Skeletal muscle satellite cell (primary cell): Measurements from ENCODE around the gene DUS4L.
A peak's percentile ranks its signal among the peaks of the same experiment; 100 is the strongest.

Experiments
- H3K27me3 ChIP-seq: 2 replicates; pipeline ENCODE4 v1.7.0; 2013; ENCODE audit warnings: low read length; ENCODE audit not compliant: control insufficient read depth, insufficient read depth
- H3K36me3 ChIP-seq: 2 replicates; pipeline ENCODE4 v1.7.0; 2013; ENCODE audit warnings: mild to moderate bottlenecking, control low read depth, low read length; ENCODE audit not compliant: insufficient read depth
- H3K4me1 ChIP-seq: 2 replicates; pipeline ENCODE4 v1.7.0; 2013; ENCODE audit warnings: low read length; ENCODE audit not compliant: control insufficient read depth, insufficient read depth
- H3K4me2 ChIP-seq: 2 replicates; pipeline ENCODE4 v1.7.0; 2013; ENCODE audit warnings: mild to moderate bottlenecking, low read length
- H3K4me3 ChIP-seq: 2 replicates; pipeline ENCODE4 v1.7.0; 2013; ENCODE audit warnings: low read length
- H3K9ac ChIP-seq: 2 replicates; pipeline ENCODE4 v1.7.0; 2013; ENCODE audit warnings: mild to moderate bottlenecking, low read depth, low read length, moderate library complexity
- H3K9me3 ChIP-seq: replicated peaks from 2 replicates; pipeline ENCODE4 v1.7.0; 2013; ENCODE audit warnings: mild to moderate bottlenecking, control low read depth, low read length

The DUS4L gene

GRCh38 chr7:107555893-107556292 is 7.9 kb upstream of the DUS4L start:
- no peaks in the 10 kb centered on the region for H3K27me3 ChIP-seq
- no peak overlapping the region for H3K4me2 ChIP-seq
- H3K4me3 ChIP-seq, result no peak overlapping the region
- H3K9ac ChIP-seq, result no peak overlapping the region
- H3K9me3 ChIP-seq, result no peaks in the 10 kb centered on the region
- H3K4me1 ChIP-seq, result peaks cover 16% of the 10 kb centered on the region
- peaks cover 12% of the 10 kb centered on the region for H3K36me3 ChIP-seq

GRCh38 chr7:107559864-107560263 is 3.9 kb upstream of the DUS4L start:
- no peak overlapping the region for H3K4me3 ChIP-seq
- H3K4me2 ChIP-seq, result peak overlapping the region; percentile 38
- peaks cover 26% of the 10 kb centered on the region for H3K4me1 ChIP-seq
- peaks cover 7% of the 10 kb centered on the region for H3K36me3 ChIP-seq
- H3K27me3 ChIP-seq, result no peaks in the 10 kb centered on the region
- H3K9ac ChIP-seq, result no peak overlapping the region
- no peaks in the 10 kb centered on the region for H3K9me3 ChIP-seq

GRCh38 chr7:107560898-107561516 is 2.8 kb upstream of the DUS4L start:
- Histone ChIP-seq H3K9me3 (no peaks in the 10 kb centered on the region), H3K4me3 (no peak overlapping the region), H3K4me1 (peaks cover 32% of the 10 kb centered on the region), H3K27me3 (no peaks in the 10 kb centered on the region), H3K36me3 (peaks cover 7% of the 10 kb centered on the region), H3K9ac (no peak overlapping the region), H3K4me2 (peak overlapping the region; percentile 10)

GRCh38 chr7:107563081-107563774 is 543 bp upstream of the DUS4L start:
- Histone ChIP-seq H3K4me2 (peak overlapping the region; percentile 83), H3K4me3 (peak overlapping the region; percentile 99), H3K9ac (peak overlapping the region; percentile 94), H3K4me1 (peaks cover 32% of the 10 kb centered on the region), H3K27me3 (no peaks in the 10 kb centered on the region), H3K36me3 (no peaks in the 10 kb centered on the region), H3K9me3 (no peaks in the 10 kb centered on the region)

GRCh38 chr7:107564553-107565298 is 955 bp downstream of the DUS4L start:
- peak overlapping the region; percentile 83 for H3K4me2 ChIP-seq
- no peaks in the 10 kb centered on the region for H3K36me3 ChIP-seq
- H3K9ac ChIP-seq, result peak overlapping the region; percentile 94
- no peaks in the 10 kb centered on the region for H3K9me3 ChIP-seq
- peak overlapping the region; percentile 99 for H3K4me3 ChIP-seq
- H3K27me3 ChIP-seq, result no peaks in the 10 kb centered on the region
- peaks cover 28% of the 10 kb centered on the region for H3K4me1 ChIP-seq

GRCh38 chr7:107570298-107570697 is 6.5 kb downstream of the DUS4L start:
- H3K4me1 ChIP-seq, result peaks cover 2% of the 10 kb centered on the region
- no peak overlapping the region for H3K9ac ChIP-seq
- no peak overlapping the region for H3K4me2 ChIP-seq
- no peak overlapping the region for H3K4me3 ChIP-seq
- no peaks in the 10 kb centered on the region for H3K9me3 ChIP-seq
- peaks cover 5% of the 10 kb centered on the region for H3K36me3 ChIP-seq
- no peaks in the 10 kb centered on the region for H3K27me3 ChIP-seq

GRCh38 chr7:107573537-107573936 is 9.8 kb downstream of the DUS4L start:
- Histone ChIP-seq H3K36me3 (peaks cover 5% of the 10 kb centered on the region), H3K4me3 (no peak overlapping the region), H3K27me3 (no peaks in the 10 kb centered on the region), H3K9ac (no peak overlapping the region), H3K4me2 (no peak overlapping the region), H3K9me3 (no peaks in the 10 kb centered on the region), H3K4me1 (no peaks in the 10 kb centered on the region)

DNA sequence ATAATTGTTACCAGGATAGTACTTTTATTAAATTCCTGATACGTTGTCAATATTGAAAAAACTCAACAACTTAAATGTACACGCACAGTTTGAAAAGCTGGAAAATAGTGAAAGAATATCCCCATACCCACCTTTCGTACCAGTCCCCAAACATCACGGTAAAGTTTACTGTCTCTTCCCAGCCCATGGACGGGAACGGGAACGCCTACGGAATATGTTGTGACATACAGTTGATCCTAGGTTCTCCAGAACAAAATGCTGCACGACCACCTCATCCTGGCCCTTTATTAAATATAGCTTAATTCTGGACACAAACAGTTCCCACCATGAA is 15.7 kb downstream of the DUS4L start:
- H3K27me3 ChIP-seq, result no peaks in the 10 kb centered on the region
- H3K4me3 ChIP-seq, result peak overlapping the region; percentile 95
- H3K9me3 ChIP-seq, result no peaks in the 10 kb centered on the region
- H3K9ac ChIP-seq, result peak overlapping the region; percentile 95
- H3K36me3 ChIP-seq, result peaks cover 8% of the 10 kb centered on the region
- peak overlapping the region; percentile 84 for H3K4me2 ChIP-seq
- H3K4me1 ChIP-seq, result peaks cover 8% of the 10 kb centered on the region

DNA sequence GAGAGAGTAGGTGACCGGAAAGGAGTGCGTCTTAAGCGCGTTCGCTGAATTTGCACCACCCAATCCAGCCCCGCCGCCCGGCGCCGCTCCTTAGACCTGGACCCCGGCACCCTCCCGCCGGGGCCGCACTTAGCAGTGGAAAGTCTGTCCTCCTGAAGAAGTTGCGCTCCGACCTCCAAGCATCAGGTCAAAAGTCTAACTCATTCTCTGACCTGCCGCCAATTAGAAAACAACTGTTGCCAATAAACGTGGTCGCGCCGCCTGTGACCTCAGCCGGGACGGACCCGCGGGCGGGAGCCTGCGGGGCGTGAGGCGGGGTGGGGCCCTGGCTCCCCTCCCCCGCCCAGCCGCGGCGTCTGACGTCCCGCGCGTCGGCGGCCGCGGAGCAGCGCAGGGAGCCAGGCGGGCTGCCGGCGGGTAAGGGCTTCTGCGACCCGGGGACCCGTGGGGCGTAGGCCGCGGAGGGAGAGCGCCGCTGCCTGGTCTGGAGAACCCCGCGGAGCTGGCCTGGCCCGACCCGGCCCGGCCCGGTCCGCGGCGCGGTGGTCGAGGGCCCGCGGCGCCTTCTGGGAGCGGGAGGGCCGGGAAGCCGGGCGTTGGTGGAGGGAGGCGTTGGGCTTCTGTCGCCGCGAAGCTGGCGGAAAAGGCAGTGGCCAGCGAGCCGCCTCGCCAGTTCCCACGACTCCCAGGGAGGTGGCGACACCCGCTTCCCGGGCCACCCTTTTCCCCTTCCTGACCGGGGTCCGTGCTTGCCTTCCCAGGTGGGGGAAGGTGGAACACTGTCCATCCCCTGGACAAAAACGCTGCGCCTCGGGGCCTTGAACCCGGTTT is 16.3 kb downstream of the DUS4L start, which contains the start of gene BCAP29:
Gene BCAP29 (plus strand): TSS at position 362 of the 831 bp plus-strand sequence. CDS start 527 bp downstream, outside the sequence.
- H3K9ac ChIP-seq, result peak within 1 kb of the TSS; percentile 95
- H3K4me3 ChIP-seq, result peak within 1 kb of the TSS; percentile 95
- H3K27me3 ChIP-seq, result no peaks in the 10 kb centered on the region
- no peaks in the 10 kb centered on the region for H3K9me3 ChIP-seq
- H3K36me3 ChIP-seq, result peaks cover 8% of the 10 kb centered on the region
- peaks cover 8% of the 10 kb centered on the region for H3K4me1 ChIP-seq
- peak within 1 kb of the TSS; percentile 84 for H3K4me2 ChIP-seq

DNA sequence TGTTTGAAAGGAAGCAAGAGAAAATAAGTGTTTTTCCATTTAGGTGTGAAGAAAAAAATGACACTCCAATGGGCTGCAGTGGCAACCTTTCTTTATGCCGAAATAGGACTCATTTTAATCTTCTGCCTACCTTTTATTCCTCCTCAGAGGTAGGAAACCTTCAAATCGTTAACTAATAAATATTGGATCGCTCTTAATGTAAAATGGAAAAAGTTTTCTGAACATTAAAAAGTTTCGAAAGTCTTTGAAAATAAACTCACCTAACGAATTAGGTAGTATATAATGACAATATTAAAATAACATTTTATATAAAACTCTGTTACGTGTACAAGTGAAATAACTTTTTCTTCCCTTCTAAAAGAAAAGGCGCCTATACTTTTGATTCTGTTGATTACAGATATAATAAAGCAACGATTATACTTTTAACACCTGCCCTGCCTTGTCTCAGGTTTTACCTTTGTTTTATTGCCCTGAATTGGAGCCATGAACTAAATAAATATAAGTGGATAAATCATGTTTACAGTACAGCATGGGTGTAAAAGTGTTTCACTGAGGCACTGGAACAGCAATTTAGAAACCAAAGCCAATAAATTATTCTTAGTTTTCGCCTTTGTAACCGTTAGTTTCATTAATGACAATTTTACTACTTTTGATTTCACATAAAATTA is 17.1 kb downstream of the DUS4L start:
- Histone ChIP-seq H3K4me3 (peak overlapping the region; percentile 95), H3K27me3 (no peaks in the 10 kb centered on the region), H3K4me2 (peak overlapping the region; percentile 84), H3K9ac (peak overlapping the region; percentile 95), H3K4me1 (peaks cover 8% of the 10 kb centered on the region), H3K9me3 (no peaks in the 10 kb centered on the region), H3K36me3 (peaks cover 8% of the 10 kb centered on the region)
